A549 (cell line): Measurements from ENCODE around the gene ITPRIP.

Experiments used
- CBX2 ChIP-seq: fragments of 200-600 bp; sonication (generic); IDR thresholded peaks from 2 replicates; pipeline ENCODE4 v1.6.1; 2016; ENCODE audit warnings: low read depth, mild to moderate bottlenecking, borderline replicate concordance
- CEBPB ChIP-seq, 2 experiments: fragments of >200 bp in 1 of 2; sonication (Bioruptor Twin) in 1 of 2; formaldehyde crosslinking in 1 of 2; IDR thresholded peaks; 2 replicates each; pipeline ENCODE4 v1.6.1; 2012 to 2016
- CTCF ChIP-seq: fragments of >200 bp; sonication (Bioruptor Twin); formaldehyde crosslinking; IDR thresholded peaks from 3 replicates; pipeline ENCODE4 v1.5.1; 2016
- HDAC2 ChIP-seq: fragments of 200-600 bp; sonication (generic); IDR thresholded peaks from 2 replicates; pipeline ENCODE4 v1.6.1; 2016
- MYC ChIP-seq: IDR thresholded peaks from 2 replicates; pipeline ENCODE4 v1.6.1; 2012; ENCODE audit warnings: mild to moderate bottlenecking, inconsistent platforms, low read length, improper control_type of control experiment, borderline replicate concordance

GRCh38 chr10:104337521-104337984 lies 712 bp downstream of the ITPRIP start:
- TF ChIP-seq MYC (no peak), CEBPB (IDR thresholded peaks at IDR 0.05) (no peak), CTCF (no peak), HDAC2 (no peak), CBX2 (no peak)
